RWPE2 (cell line): ENCODE results near the gene MBD3L2B.

Experiments
- ATAC-seq: fragments of 200-7000 bp; cut with Tn5 transposase; 3 replicates; pipeline ENCODE4 v1.9.1; 2021; ENCODE audit warnings: low read depth
- DNase-seq: peaks from one replicate; pipeline ENCODE4 v3.0.0-alpha.2; 2020; ENCODE audit warnings: low spot score
- H3K27ac ChIP-seq: fragments of 450-650 bp; 2 replicates; pipeline ENCODE4 v1.5.1; 2017; ENCODE audit warnings: mild to moderate bottlenecking; ENCODE audit not compliant: poor library complexity, severe bottlenecking
- H3K27me3 ChIP-seq: fragments of 250-450 bp; sonication (Bioruptor Pico); 2 replicates; pipeline ENCODE4 v1.5.1; 2021; ENCODE audit warnings: mild to moderate bottlenecking, moderate library complexity; ENCODE audit not compliant: insufficient read depth, poor library complexity, severe bottlenecking
- H3K36me3 ChIP-seq: fragments of 250-450 bp; sonication (Bioruptor Pico); 2 replicates; pipeline ENCODE4 v1.5.1; 2020; ENCODE audit warnings: low read depth, mild to moderate bottlenecking, moderate library complexity
- H3K4me1 ChIP-seq: fragments of 250-450 bp; sonication (Bioruptor Pico); 2 replicates; pipeline ENCODE4 v1.5.1; 2021; ENCODE audit warnings: mild to moderate bottlenecking, moderate library complexity; ENCODE audit not compliant: insufficient read depth, poor library complexity, severe bottlenecking
- H3K4me3 ChIP-seq: fragments of 250-450 bp; sonication (Bioruptor Pico); 2 replicates; pipeline ENCODE4 v1.5.1; 2021; ENCODE audit warnings: mild to moderate bottlenecking, moderate library complexity; ENCODE audit not compliant: severe bottlenecking
- H3K9me3 ChIP-seq: fragments of 250-450 bp; sonication (Bioruptor Pico); 2 replicates; pipeline ENCODE4 v1.5.1; 2021; ENCODE audit warnings: mild to moderate bottlenecking, moderate library complexity; ENCODE audit not compliant: severe bottlenecking
- TF ChIP-seq, protein P1 (sequence below): fragments of 450-650 bp; IDR thresholded peaks from one replicate; pipeline ENCODE4 v1.5.1; 2017; ENCODE audit warnings: mild to moderate bottlenecking, moderate library complexity; ENCODE audit not compliant: poor library complexity, severe bottlenecking

MBD3L2B gene

DNA sequence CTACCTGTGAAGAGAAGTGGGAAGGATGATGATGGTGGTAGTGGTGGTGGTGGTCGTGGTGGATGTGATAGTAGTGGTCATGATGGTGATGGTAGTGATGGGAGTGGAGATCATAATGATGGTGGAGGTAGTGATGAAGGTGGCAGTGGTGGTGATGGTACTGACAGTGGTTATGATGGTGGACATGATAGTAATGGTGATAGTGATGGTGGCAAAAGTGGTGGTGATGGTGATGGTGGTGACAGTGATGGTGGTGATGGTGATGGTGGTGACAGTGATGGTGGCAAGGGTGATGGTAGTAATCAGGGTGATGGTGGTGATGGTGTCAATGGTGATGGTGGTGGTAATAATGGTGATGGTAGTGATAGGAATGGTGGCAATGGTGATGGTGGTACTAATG, 26.2 kb downstream of the MBD3L2B start:
- ATAC-seq (no peak), DNase-seq (no peak)
- Histone ChIP-seq H3K9me3 (no peaks in the 10 kb centered on the region), H3K4me1 (no peaks in the 10 kb centered on the region), H3K27ac (no peak overlapping the region), H3K4me3 (no peak overlapping the region), H3K36me3 (no peaks in the 10 kb centered on the region), H3K27me3 (no peaks in the 10 kb centered on the region)
- TF ChIP-seq, protein P1, sequence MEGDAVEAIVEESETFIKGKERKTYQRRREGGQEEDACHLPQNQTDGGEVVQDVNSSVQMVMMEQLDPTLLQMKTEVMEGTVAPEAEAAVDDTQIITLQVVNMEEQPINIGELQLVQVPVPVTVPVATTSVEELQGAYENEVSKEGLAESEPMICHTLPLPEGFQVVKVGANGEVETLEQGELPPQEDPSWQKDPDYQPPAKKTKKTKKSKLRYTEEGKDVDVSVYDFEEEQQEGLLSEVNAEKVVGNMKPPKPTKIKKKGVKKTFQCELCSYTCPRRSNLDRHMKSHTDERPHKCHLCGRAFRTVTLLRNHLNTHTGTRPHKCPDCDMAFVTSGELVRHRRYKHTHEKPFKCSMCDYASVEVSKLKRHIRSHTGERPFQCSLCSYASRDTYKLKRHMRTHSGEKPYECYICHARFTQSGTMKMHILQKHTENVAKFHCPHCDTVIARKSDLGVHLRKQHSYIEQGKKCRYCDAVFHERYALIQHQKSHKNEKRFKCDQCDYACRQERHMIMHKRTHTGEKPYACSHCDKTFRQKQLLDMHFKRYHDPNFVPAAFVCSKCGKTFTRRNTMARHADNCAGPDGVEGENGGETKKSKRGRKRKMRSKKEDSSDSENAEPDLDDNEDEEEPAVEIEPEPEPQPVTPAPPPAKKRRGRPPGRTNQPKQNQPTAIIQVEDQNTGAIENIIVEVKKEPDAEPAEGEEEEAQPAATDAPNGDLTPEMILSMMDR = no peak

DNA sequence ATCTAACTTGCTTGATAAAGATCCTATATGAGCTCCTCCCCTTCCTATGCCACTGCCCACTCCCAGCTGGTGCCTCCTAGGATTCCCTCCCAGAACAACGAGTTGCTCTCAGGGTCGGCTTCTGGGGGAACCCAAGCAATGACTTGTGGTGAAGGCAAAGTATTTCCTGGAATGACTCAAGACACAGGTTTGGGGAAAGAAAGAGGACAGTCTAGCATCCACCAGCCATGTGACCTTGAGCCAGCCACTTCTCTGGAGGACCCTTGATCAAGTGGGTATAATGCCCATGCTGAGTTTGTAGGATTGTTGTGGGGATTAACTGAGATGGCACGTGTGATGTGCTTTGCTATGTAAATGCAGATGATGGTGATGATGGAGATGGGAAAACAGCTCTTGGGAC, 33.0 kb downstream of the MBD3L2B start:
- Histone ChIP-seq H3K27me3 (no peaks in the 10 kb centered on the region), H3K36me3 (no peaks in the 10 kb centered on the region), H3K4me1 (no peaks in the 10 kb centered on the region), H3K4me3 (no peak overlapping the region), H3K27ac (no peak overlapping the region), H3K9me3 (no peaks in the 10 kb centered on the region)
- ATAC-seq (no peak), DNase-seq (no peak)
- TF ChIP-seq, protein P1 = no peak

- Histone ChIP-seq H3K9me3 (no peaks in the 10 kb centered on the region), H3K36me3 (no peaks in the 10 kb centered on the region), H3K27ac (no peak overlapping the region), H3K4me3 (no peak overlapping the region), H3K27me3 (no peaks in the 10 kb centered on the region), H3K4me1 (no peaks in the 10 kb centered on the region)
- DNase-seq (no peak), ATAC-seq (no peak)
- TF ChIP-seq, protein P1 = no peak
These were observed 33.4 kb downstream of the MBD3L2B start for GRCh38 chr19:6987850-6988249.

- DNase-seq = no peak
- TF ChIP-seq, protein P1 = no peak
- Histone ChIP-seq H3K4me1 (no peaks in the 10 kb centered on the region), H3K27me3 (no peaks in the 10 kb centered on the region), H3K27ac (no peak overlapping the region), H3K4me3 (no peak overlapping the region), H3K36me3 (no peaks in the 10 kb centered on the region), H3K9me3 (no peaks in the 10 kb centered on the region)
- ATAC-seq = no peak
These were observed 37.8 kb downstream of the MBD3L2B start for GRCh38 chr19:6983448-6983847.

DNA sequence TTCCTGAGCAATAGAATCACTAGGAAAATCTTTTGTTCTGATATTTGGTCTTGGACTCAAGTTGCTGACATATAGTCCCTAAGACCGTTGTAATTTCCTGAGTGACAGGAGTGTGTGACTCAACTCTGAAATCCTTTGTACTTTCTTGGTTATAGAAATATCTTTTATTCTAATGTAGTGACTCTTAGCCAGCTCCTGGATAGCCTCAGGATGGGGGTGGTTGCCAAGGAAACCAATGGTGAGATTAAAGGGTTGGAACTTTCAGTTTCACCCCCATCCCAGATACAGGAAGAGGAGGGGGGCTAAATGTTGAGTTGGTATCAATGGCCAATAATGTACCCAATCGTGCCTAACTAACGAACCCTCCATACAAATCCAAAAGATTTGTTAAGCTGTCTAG, 41.8 kb downstream of the MBD3L2B start:
- no peak for DNase-seq

More for the DNA sequence above, 41.8 kb downstream of the MBD3L2B start:
- H3K4me3 ChIP-seq = no peak overlapping the region
- no peaks in the 10 kb centered on the region for H3K4me1 ChIP-seq
- H3K36me3 ChIP-seq = no peaks in the 10 kb centered on the region
- H3K27ac ChIP-seq = no peak overlapping the region
- no peak for ATAC-seq
- H3K27me3 ChIP-seq = no peaks in the 10 kb centered on the region
- H3K9me3 ChIP-seq = peaks cover 3% of the 10 kb centered on the region
- TF ChIP-seq, protein P1 = no peak
